K562 (cell line): ENCODE measurements around the gene DLL4. TPM values are rescaled to one million over a fixed set of nuclear protein-coding genes. Genes with fewer than 3 reads are reported as not detected.
A peak's percentile ranks its signal among the peaks of the same experiment; 100 is the strongest.

Experiments used
- ETV6 ChIP-seq, 3 experiments: fragments of 150-350 bp in 1 of 3; sonication (generic) in 1 of 3; formaldehyde crosslinking in 1 of 3; IDR thresholded peaks; 2 replicates each; pipeline versions ENCODE4 v1.6.1 to v1.8.0; 2014 to 2022; ENCODE audit warnings: borderline replicate concordance in 2 of 3, low read depth in 2 of 3, antibody characterized with exemption in 1 of 3, low read length in 1 of 3, mild to moderate bottlenecking in 1 of 3, missing genetic modification reagents in 1 of 3
- FOXP1 ChIP-seq: sonication (generic); formaldehyde crosslinking; IDR thresholded peaks from 2 replicates; pipeline ENCODE4 v1.8.0; 2022; ENCODE audit warnings: mild to moderate bottlenecking, missing genetic modification reagents
- GATAD2B ChIP-seq: fragments of 450-650 bp; IDR thresholded peaks from 2 replicates; pipeline ENCODE4 v1.6.1; 2017; ENCODE audit warnings: mild to moderate bottlenecking, borderline replicate concordance
- HIVEP1 ChIP-seq: fragments of 250-450 bp; sonication (Bioruptor Pico); IDR thresholded peaks from 2 replicates; pipeline ENCODE4 v1.4.0; 2020; ENCODE audit warnings: mild to moderate bottlenecking
- HNRNPL ChIP-seq: fragments of 200-400 bp; formaldehyde crosslinking; IDR thresholded peaks from 2 replicates; pipeline ENCODE4 v1.6.1; 2017; ENCODE audit warnings: low read depth, mild to moderate bottlenecking, low read length
- KLF10 ChIP-seq: fragments of 250-450 bp; sonication (Bioruptor Pico); IDR thresholded peaks from 2 replicates; pipeline ENCODE4 v1.6.1; 2021; ENCODE audit warnings: matching md5 sums
- NFYB ChIP-seq: IDR thresholded peaks from 2 replicates; pipeline ENCODE4 v1.6.1; 2011; ENCODE audit warnings: mild to moderate bottlenecking, moderate library complexity; ENCODE audit not compliant: insufficient read length; ENCODE audit errors: extremely low read depth
- PHF21A ChIP-seq: fragments of 450-650 bp; IDR thresholded peaks from 2 replicates; pipeline ENCODE4 v1.6.1; 2017; ENCODE audit warnings: low read depth, borderline replicate concordance
- RBM39 ChIP-seq: fragments of 200-400 bp; formaldehyde crosslinking; optimal IDR thresholded peaks from 2 replicates; pipeline ENCODE3; 2018; ENCODE audit warnings: low read depth, low read length
- TBL1XR1 ChIP-seq, 2 experiments: IDR thresholded peaks; 2 replicates each; pipeline ENCODE4 v1.6.1; 2012; ENCODE audit warnings: improper control_type of control experiment in 2 of 2, low read length in 2 of 2, mild to moderate bottlenecking in 1 of 2
- TEAD2 ChIP-seq: fragments of 450-650 bp; IDR thresholded peaks from 2 replicates; pipeline ENCODE4 v1.6.1; 2016; ENCODE audit warnings: missing genetic modification characterization, control low read depth, missing compliant biosample characterization
- YY1 ChIP-seq, 3 experiments: IDR thresholded peaks; 2 replicates each; pipeline ENCODE4 v1.6.1; 2011; ENCODE audit warnings: low read length in 2 of 3, mild to moderate bottlenecking in 2 of 3, moderate library complexity in 2 of 3, borderline replicate concordance in 1 of 3, control low read depth in 1 of 3, low read depth in 1 of 3; ENCODE audit not compliant: insufficient read depth in 3 of 3, insufficient replicate concordance in 2 of 3, control insufficient read depth in 1 of 3, insufficient read length in 1 of 3; ENCODE audit errors: extremely low read depth in 1 of 3
- ZBTB7A ChIP-seq: IDR thresholded peaks from 2 replicates; pipeline ENCODE4 v1.6.1; 2011; ENCODE audit warnings: low read depth, mild to moderate bottlenecking, low read length, moderate library complexity, borderline replicate concordance; ENCODE audit not compliant: control insufficient read depth
- ZFP1 ChIP-seq: fragments of 450-650 bp; formaldehyde crosslinking; IDR thresholded peaks from 2 replicates; pipeline ENCODE4 v1.4.0; 2020; ENCODE audit warnings: mild to moderate bottlenecking, mixed read lengths
- ZNF140 ChIP-seq: fragments of 250-450 bp; sonication (Bioruptor Pico); IDR thresholded peaks from 2 replicates; pipeline ENCODE4 v1.8.0; 2021; ENCODE audit warnings: moderate library complexity, mild to moderate bottlenecking, inconsistent platforms
- ZNF143 ChIP-seq: sonication (generic); formaldehyde crosslinking; IDR thresholded peaks from 2 replicates; pipeline ENCODE4 v1.9.0; 2022; ENCODE audit warnings: mild to moderate bottlenecking, missing genetic modification reagents
- ZNF165 ChIP-seq: fragments of 250-450 bp; sonication (Bioruptor Pico); IDR thresholded peaks from 2 replicates; pipeline ENCODE4 v1.4.0; 2020; ENCODE audit warnings: borderline replicate concordance
- ZNF324 ChIP-seq: fragments of 250-450 bp; sonication (Bioruptor Pico); IDR thresholded peaks from 2 replicates; pipeline ENCODE4 v1.4.0; 2020; ENCODE audit warnings: mild to moderate bottlenecking
- ZNF589 ChIP-seq: fragments of 200-800 bp; sonication (Bioruptor generic); IDR thresholded peaks from 2 replicates; pipeline ENCODE4 v1.6.1; 2016; ENCODE audit warnings: low read depth, missing genetic modification characterization, missing compliant biosample characterization
- ZNF696 ChIP-seq: fragments of 250-450 bp; sonication (Bioruptor Pico); conservative IDR thresholded peaks from 2 replicates; pipeline ENCODE4 v1.4.0; 2020; ENCODE audit warnings: mild to moderate bottlenecking, moderate library complexity
- ZNF780A ChIP-seq: fragments of 250-450 bp; sonication (Bioruptor Pico); IDR thresholded peaks from 2 replicates; pipeline ENCODE4 v1.5.0; 2021; ENCODE audit warnings: mild to moderate bottlenecking
- ZNF79 ChIP-seq: fragments of 250-450 bp; sonication (Bioruptor Pico); IDR thresholded peaks from 2 replicates; pipeline ENCODE4 v1.4.0; 2020; ENCODE audit warnings: low read depth, mild to moderate bottlenecking, moderate library complexity
- polyA plus RNA-seq, 8 experiments: library from polyadenylated mRNA; depleted of rRNA in 4 of 8; stranded (reverse) in 5 of 8; unstranded in 3 of 8; fragments of >200 nt; fragmentation: Nextera tagmentation in 2 of 8; fragmentation: Illumina TruSeq in 1 of 8; extraction: Ambion mirVana in 2 of 8; extraction: Trizol in 1 of 8; gene quantifications; 2 replicates each; pipeline versions ENCODE4 v1.2.1 to v1.2.3, GENCODE V29; 2011 to 2014; ENCODE audit warnings: inconsistent platforms in 1 of 8, missing spikeins in 1 of 8
- total RNA-seq, 7 experiments: library from RNA; depleted of rRNA in 6 of 7; stranded (reverse); fragments of >200 nt in 6 of 7; fragmentation: Illumina TruSeq in 2 of 7; extraction: Trizol in 2 of 7; gene quantifications; 2 replicates each; pipeline versions ENCODE4 v1.2.1 to v1.2.3, GENCODE V29; 2011 to 2021; ENCODE audit warnings: low replicate concordance in 1 of 7
- TF ChIP-seq, protein P1 (sequence below): fragments of 250-450 bp; sonication (Bioruptor Pico); IDR thresholded peaks from 2 replicates; pipeline ENCODE4 v1.4.0; 2020; ENCODE audit warnings: mild to moderate bottlenecking, moderate library complexity, borderline replicate concordance
- TF ChIP-seq, protein P2 (sequence below): sonication (generic); formaldehyde crosslinking; IDR thresholded peaks from 2 replicates; pipeline ENCODE4 v1.9.0; 2022; ENCODE audit warnings: mild to moderate bottlenecking, missing genetic modification reagents

DLL4 gene
- total and polyA plus RNA-seq, 9 of the 15 experiments (the other 6 are each of a cell fraction or from before 2014, with no cell fraction given), result 0.04 to 1.1 (median 0.41) TPM; not detected in 1

DNA sequence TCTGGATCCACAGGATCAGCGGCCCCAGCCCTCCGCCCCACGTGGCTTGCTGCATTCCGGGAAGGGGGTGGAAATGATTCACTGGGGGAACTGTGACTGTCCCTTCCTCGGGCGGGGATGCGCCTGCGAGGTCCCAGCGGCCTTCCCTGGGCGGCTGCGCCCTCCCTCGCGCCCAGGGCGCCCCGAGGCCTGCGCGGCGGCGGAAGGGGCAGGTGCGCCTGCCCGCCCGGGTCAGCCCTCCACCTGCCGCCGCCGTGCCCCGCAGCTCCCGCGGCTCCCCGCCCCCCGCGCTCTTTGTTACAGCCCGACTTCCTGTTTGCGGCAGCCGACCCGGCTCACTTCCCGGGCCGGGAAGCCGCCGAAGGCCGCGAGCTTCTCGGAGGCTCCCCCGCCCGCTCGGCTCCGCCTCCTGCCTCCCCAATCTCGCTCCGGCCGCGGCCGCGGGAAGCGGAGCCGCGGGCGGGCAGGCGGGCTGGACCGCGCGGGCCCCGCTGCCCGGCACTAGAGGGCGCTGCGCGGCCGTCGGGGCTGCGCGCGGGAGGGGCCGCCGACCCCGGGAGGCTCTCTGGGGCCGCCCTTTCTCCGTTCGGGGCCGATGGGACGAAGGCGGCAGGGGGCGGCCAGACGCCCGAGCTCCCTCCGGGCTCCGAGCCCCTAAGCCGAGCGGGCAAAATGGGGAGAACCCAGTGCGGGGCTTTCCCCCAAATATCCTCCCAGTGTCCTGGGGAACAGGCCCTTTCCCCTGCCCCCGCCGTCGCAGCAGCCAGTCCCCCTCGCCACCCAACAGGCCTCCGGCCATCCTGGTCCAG is 12.6 kb downstream of the DLL4 start (continued):
- TF ChIP-seq, protein P1, sequence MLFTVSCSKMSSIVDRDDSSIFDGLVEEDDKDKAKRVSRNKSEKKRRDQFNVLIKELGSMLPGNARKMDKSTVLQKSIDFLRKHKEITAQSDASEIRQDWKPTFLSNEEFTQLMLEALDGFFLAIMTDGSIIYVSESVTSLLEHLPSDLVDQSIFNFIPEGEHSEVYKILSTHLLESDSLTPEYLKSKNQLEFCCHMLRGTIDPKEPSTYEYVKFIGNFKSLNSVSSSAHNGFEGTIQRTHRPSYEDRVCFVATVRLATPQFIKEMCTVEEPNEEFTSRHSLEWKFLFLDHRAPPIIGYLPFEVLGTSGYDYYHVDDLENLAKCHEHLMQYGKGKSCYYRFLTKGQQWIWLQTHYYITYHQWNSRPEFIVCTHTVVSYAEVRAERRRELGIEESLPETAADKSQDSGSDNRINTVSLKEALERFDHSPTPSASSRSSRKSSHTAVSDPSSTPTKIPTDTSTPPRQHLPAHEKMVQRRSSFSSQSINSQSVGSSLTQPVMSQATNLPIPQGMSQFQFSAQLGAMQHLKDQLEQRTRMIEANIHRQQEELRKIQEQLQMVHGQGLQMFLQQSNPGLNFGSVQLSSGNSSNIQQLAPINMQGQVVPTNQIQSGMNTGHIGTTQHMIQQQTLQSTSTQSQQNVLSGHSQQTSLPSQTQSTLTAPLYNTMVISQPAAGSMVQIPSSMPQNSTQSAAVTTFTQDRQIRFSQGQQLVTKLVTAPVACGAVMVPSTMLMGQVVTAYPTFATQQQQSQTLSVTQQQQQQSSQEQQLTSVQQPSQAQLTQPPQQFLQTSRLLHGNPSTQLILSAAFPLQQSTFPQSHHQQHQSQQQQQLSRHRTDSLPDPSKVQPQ (CRISPR knock-in tag), result no peak
- TF ChIP-seq ETV6 (IDR thresholded peaks at IDR 0.05; ENCODE audit: borderline replicate concordance in 1 of 2, low read depth in 2 of 2, low read length in 1 of 2) (peak in 1 of 2 experiments; percentile 26; a peak in 1 of 4 replicates), ETV6 (CRISPR knock-in tag; IDR thresholded peaks at IDR 0.05; ENCODE audit: borderline replicate concordance) (no peak), ZNF780A (CRISPR knock-in tag) (no peak), ZNF165 (CRISPR knock-in tag) (no peak), GATAD2B (peak; percentile 90), ZNF589 (no peak), YY1 (IDR thresholded peaks at IDR 0.05; ENCODE audit: borderline replicate concordance in 1 of 3, control insufficient read depth in 1 of 3, extremely low read depth in 1 of 3, insufficient read depth in 3 of 3, insufficient read length in 1 of 3, insufficient replicate concordance in 2 of 3, low read depth in 1 of 3, low read length in 2 of 3) (peak in 2 of 3 experiments; percentile 60 to 65), ZNF79 (no peak), ZBTB7A (peak; percentile 95), ZNF140 (CRISPR knock-in tag) (no peak), FOXP1 (CRISPR knock-in tag) (peak; percentile 78; the same call in 1 of the 2 replicates), HNRNPL (peak; percentile 49; the same call in 1 of the 2 replicates), TBL1XR1 (IDR thresholded peaks at IDR 0.05; ENCODE audit: low read length in 2 of 2) (peak in 1 of 2 experiments; percentile 26; a peak in 1 of 4 replicates), NFYB (no peak), ZNF324 (no peak), ZNF143 (CRISPR knock-in tag) (no peak), HIVEP1 (no peak), PHF21A (no peak), TEAD2 (no peak), RBM39 (no peak), ZNF696 (CRISPR knock-in tag) (no peak), KLF10 (CRISPR knock-in tag) (no peak), ZFP1 (CRISPR knock-in tag) (no peak)
- TF ChIP-seq, protein P2, sequence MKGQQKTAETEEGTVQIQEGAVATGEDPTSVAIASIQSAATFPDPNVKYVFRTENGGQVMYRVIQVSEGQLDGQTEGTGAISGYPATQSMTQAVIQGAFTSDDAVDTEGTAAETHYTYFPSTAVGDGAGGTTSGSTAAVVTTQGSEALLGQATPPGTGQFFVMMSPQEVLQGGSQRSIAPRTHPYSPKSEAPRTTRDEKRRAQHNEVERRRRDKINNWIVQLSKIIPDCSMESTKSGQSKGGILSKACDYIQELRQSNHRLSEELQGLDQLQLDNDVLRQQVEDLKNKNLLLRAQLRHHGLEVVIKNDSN (CRISPR knock-in tag), result peak; percentile 69
